GM13977 (cell line): ENCODE measurements around the gene MAP3K7.

Experiments
- DNase-seq: peaks from one replicate; pipeline ENCODE4 v3.0.0; 2012; ENCODE audit warnings: low spot score
- in situ Hi-C: fragments of 300-500 bp; cut with MboI; formaldehyde crosslinking; loops from one replicate; pipeline ENCODE4 v1.12.0; 2022; ENCODE audit warnings: low sequenced_read_pairs, low pct_unique_long_range_greater_than_20kb, mixed read lengths, inconsistent platforms; ENCODE audit not compliant: unreplicated experiment
- TF ChIP-seq, protein P1 (sequence below): IDR thresholded peaks from 2 replicates; pipeline ENCODE4 v1.5.1; 2012; ENCODE audit warnings: mild to moderate bottlenecking, control low read depth; ENCODE audit not compliant: insufficient read depth; ENCODE audit errors: extremely low read depth, missing control alignments

Gene MAP3K7

DNA sequence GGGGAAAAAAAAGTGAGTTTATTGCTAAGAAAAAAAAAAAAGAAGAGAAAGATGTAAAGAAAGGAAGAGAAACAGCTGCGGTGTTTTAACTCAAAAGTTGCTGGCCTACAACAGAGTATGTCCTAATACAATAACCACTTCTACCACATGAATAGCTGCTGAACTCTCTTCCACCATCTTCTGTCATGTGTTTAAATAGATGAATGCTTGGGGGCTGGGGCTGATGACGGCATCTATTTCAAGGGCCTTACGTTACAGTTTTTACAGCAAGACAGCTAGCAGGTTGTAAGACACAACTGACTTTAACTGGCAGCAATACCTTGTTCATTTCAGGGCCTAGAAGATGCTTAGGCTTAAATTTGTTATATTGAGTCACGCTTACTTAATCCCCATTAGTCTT lies 50.4 kb downstream of the MAP3K7 start:
- no peak for DNase-seq
- TF ChIP-seq, protein P1, sequence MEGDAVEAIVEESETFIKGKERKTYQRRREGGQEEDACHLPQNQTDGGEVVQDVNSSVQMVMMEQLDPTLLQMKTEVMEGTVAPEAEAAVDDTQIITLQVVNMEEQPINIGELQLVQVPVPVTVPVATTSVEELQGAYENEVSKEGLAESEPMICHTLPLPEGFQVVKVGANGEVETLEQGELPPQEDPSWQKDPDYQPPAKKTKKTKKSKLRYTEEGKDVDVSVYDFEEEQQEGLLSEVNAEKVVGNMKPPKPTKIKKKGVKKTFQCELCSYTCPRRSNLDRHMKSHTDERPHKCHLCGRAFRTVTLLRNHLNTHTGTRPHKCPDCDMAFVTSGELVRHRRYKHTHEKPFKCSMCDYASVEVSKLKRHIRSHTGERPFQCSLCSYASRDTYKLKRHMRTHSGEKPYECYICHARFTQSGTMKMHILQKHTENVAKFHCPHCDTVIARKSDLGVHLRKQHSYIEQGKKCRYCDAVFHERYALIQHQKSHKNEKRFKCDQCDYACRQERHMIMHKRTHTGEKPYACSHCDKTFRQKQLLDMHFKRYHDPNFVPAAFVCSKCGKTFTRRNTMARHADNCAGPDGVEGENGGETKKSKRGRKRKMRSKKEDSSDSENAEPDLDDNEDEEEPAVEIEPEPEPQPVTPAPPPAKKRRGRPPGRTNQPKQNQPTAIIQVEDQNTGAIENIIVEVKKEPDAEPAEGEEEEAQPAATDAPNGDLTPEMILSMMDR: no peak
- in situ Hi-C loops: no loop called here

DNA sequence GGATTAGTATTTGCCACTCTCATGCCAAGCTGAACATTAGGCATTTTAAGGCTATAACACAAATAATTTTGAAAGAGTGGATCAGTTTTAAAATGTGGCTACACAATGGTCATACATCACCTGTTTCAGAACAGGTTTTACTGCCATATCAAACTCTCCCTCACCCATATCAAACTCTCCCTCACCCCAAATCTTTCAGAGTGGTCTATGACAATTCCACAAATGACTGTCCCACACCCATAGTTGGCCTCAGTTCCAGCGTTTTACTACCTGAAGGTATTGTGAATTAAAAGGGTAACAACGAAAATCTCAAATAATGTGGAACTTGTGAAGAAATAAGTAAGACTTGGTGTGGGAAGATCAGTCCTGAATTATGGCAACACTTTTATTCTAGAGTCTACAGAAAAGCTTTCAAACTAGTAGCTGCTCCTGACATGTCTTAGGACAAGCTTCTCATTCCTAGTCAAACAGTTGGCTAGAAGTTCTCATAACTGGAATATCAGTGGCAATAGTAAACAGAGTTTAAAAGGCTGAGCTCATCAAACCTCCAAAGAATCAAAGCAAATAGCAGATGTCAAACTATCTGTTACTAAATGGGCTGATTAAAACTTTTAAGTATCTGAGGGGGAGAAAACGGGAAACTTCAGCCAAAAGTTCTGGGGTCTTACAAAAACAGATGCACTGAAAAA lies 52.4 kb downstream of the MAP3K7 start:
- in situ Hi-C loops: no loop called here
- DNase-seq: no peak

DNA sequence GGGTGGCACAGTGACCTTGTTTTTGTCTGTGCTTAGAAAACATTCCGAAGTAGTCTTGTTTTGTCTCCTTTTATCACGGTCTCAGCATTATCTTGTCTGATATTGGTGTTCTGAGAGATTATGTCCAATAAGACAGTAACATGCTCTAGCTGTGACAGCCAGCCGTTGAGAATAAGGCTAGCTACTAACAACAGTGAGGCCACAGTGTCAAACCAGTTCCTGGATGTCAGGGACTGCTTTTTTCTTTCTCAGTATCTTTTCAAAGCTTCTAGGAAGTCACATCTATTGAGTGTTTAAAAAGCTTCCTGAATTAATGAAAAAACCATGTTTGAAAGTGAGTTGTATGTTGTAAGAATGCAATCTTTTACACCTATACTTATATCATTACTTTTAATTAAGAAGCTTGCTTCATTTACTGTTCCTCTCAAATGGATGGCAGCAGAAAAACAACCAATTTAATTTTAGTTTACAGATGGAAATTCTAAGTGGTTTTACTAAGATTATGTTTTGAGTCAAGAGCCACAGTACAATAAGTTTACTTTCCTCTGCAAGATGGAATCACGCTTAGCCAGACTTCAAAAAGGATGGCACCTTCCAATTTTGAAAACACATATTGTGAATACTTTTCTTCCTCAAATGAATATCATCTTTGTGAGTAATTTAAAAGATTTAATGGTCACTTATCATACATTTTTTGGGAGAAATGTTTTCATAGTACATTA lies 53.1 kb downstream of the MAP3K7 start:
- DNase-seq: no peak
- in situ Hi-C loops: no loop called here
- TF ChIP-seq, protein P1: no peak

More for the DNA sequence above, 52.4 kb downstream of the MAP3K7 start:
- TF ChIP-seq, protein P1: no peak

DNA sequence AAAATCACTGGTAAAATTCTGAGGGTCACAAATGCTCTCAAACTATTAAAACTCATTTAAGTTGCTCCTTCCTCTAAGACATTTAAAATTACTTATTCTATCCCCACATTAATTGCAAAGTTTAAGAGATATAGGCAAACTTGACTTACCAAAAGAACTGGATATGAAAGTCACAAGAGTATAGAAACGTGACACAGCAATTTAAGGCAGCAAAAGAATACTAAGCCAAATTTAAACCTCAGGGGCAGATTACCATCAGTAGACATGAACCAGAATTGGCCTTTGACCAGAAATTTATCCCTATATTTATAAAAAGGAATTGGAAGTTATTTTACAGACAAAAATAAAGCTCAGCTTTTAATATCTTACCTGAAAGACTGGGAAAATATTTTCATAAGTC lies 56.0 kb downstream of the MAP3K7 start:
- in situ Hi-C loops: no loop called here
- TF ChIP-seq, protein P1: no peak

DNA sequence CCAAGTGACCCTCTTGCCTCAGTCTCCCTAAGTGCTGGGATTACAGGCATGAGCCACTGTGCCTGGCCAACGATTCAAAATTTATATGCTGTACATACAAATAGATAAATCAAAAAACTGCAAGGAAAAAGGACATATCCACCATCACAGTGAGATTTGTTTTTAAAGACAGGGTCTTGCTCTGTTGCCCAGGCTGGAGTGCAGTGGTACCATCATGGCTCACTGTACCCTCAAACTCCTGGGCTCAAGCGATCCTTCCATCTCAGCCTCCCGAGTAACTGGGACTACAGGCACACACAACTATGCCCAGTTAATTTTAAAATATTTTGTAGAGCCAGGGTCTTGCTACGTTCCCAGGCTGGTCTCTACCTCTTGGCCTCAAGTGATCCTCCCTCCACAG lies 61.5 kb downstream of the MAP3K7 start:
- DNase-seq: no peak
- in situ Hi-C loops: no loop called here
- TF ChIP-seq, protein P1: no peak

More for the DNA sequence above, 56.0 kb downstream of the MAP3K7 start:
- DNase-seq: no peak

DNA sequence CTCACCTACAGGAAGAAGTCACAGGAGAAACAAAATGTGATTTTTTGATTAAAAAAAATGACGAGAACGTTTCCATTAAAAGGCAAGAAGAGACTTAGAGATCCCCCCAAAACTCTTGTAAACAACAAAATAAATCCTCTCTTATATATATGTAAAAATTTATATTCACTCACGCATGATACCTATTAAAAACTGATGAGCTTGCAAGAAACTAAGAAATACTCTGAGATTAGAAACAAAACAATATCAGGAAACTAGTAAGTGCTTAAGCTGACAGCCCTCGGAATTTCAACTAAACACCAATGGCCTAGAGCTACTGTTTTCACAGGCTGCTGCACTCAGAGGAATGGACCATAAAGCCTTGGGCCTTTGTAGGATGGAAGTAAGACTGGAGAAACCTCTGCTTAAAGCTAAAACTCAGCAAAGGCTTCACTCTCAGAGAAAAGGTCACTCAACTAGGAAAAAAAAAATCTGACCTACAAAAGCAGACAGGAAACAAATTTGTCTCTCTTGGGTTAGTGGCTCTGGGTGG lies 63.0 kb downstream of the MAP3K7 start:
- in situ Hi-C loops: no loop called here
- TF ChIP-seq, protein P1: no peak
- DNase-seq: no peak
